ENCODE data around the gene PRKCA. TPM values are rescaled to one million over a fixed set of nuclear protein-coding genes. Genes with fewer than 3 reads are reported as not detected.

The PRKCA gene
- total RNA-seq, 1 donor from 2014 or later, result 16.4 TPM

- no peak for TF ChIP-seq CTCF (IDR thresholded peaks at IDR 0.05; ENCODE audit: unreplicated experiment)
- Mint-ChIP-seq H3K27ac (no peak overlapping the region), H3K9me3 (ENCODE audit: low read depth) (peaks cover 4% of the 10 kb centered on the region), H3K27me3 (no peaks in the 10 kb centered on the region), H3K36me3 (ENCODE audit: insufficient read depth) (peaks cover 5% of the 10 kb centered on the region), H3K4me1 (ENCODE audit: low read depth) (no peaks in the 10 kb centered on the region), H3K4me3 (ENCODE audit: low read depth) (no peak overlapping the region)
- no peak for DNase-seq (ENCODE audit: low spot score, unreplicated experiment)
Observed at GRCh38 chr17:66326476-66327047, 24.1 kb downstream of the PRKCA start.

GRCh38 chr17:66330646-66331037 is 28.2 kb downstream of the PRKCA start:
- no peaks in the 10 kb centered on the region for H3K9me3 Mint-ChIP-seq (ENCODE audit: low read depth)
- no peaks in the 10 kb centered on the region for H3K36me3 Mint-ChIP-seq (ENCODE audit: insufficient read depth)
- H3K27me3 Mint-ChIP-seq, result no peaks in the 10 kb centered on the region
- no peak for DNase-seq (ENCODE audit: low spot score, unreplicated experiment)
- H3K4me1 Mint-ChIP-seq (ENCODE audit: low read depth), result no peaks in the 10 kb centered on the region
- no peak overlapping the region for H3K27ac Mint-ChIP-seq
- TF ChIP-seq CTCF (IDR thresholded peaks at IDR 0.05; ENCODE audit: unreplicated experiment), result no peak
- H3K4me3 Mint-ChIP-seq (ENCODE audit: low read depth), result no peak overlapping the region

- Mint-ChIP-seq H3K27ac (no peak overlapping the region), H3K4me3 (ENCODE audit: low read depth) (no peak overlapping the region), H3K4me1 (ENCODE audit: low read depth) (peaks cover 2% of the 10 kb centered on the region), H3K9me3 (ENCODE audit: low read depth) (no peaks in the 10 kb centered on the region), H3K27me3 (no peaks in the 10 kb centered on the region), H3K36me3 (ENCODE audit: insufficient read depth) (no peaks in the 10 kb centered on the region)
- no peak for TF ChIP-seq CTCF (IDR thresholded peaks at IDR 0.05; ENCODE audit: unreplicated experiment)
- no peak for DNase-seq (ENCODE audit: low spot score, unreplicated experiment)
Observed at GRCh38 chr17:66331038-66331816, 28.8 kb downstream of the PRKCA start.

- Mint-ChIP-seq H3K9me3 (ENCODE audit: low read depth) (no peaks in the 10 kb centered on the region), H3K4me3 (ENCODE audit: low read depth) (no peak overlapping the region), H3K27me3 (no peaks in the 10 kb centered on the region), H3K36me3 (ENCODE audit: insufficient read depth) (no peaks in the 10 kb centered on the region), H3K27ac (no peak overlapping the region), H3K4me1 (ENCODE audit: low read depth) (peaks cover 27% of the 10 kb centered on the region)
- DNase-seq (ENCODE audit: low spot score, unreplicated experiment), result no peak
- TF ChIP-seq CTCF (IDR thresholded peaks at IDR 0.05; ENCODE audit: unreplicated experiment), result no peak
Observed at GRCh38 chr17:66335797-66336196, 33.4 kb downstream of the PRKCA start.

GRCh38 chr17:66337268-66337667 is 34.9 kb downstream of the PRKCA start:
- Mint-ChIP-seq H3K4me3 (ENCODE audit: low read depth) (no peak overlapping the region), H3K4me1 (ENCODE audit: low read depth) (peaks cover 37% of the 10 kb centered on the region), H3K27ac (no peak overlapping the region), H3K9me3 (ENCODE audit: low read depth) (no peaks in the 10 kb centered on the region), H3K27me3 (no peaks in the 10 kb centered on the region), H3K36me3 (ENCODE audit: insufficient read depth) (no peaks in the 10 kb centered on the region)
- no peak for TF ChIP-seq CTCF (IDR thresholded peaks at IDR 0.05; ENCODE audit: unreplicated experiment)
- DNase-seq (ENCODE audit: low spot score, unreplicated experiment), result no peak

Data from progenitor cell of endocrine pancreas (in vitro differentiated cells).